ENCODE data around the gene GSN.

- TF ChIP-seq EZH2 (IDR thresholded peaks at IDR 0.05; ENCODE audit: borderline replicate concordance, insufficient read depth, low read depth, low read length, poor library complexity, severe bottlenecking), result no peak
- TF ChIP-seq CTCF (IDR thresholded peaks at IDR 0.05), result no peak
Observed at GRCh38 chr9:121298689-121299466, 30.9 kb downstream of the GSN start.
